HepG2 (cell line): Measurements from ENCODE around the gene TMEM221. TPM values are rescaled to one million over a fixed set of nuclear protein-coding genes. Genes with fewer than 3 reads are reported as not detected.

Source experiments
- ATAC-seq: fragments of 200-7000 bp; cut with Tn5 transposase; 3 replicates; pipeline ENCODE4 v1.9.1; 2020; ENCODE audit warnings: mild to moderate bottlenecking, moderate library complexity
- BruUV-seq: library from RNA; stranded (reverse); fragments of 400-500 nt; replicated peaks from 2 replicates; lab custom pipeline; 2021; lab: Mats Ljungman, UMichigan
- CTCF ChIA-PET: fragments of 300-600 bp; formaldehyde crosslinking; extraction: SDS; loops from one replicate; lab custom pipeline; 2021; ENCODE audit warnings: low total read pairs, inconsistent platforms, low intra/inter-chr PET ratio; lab: Yijun Ruan, JAX
- POLR2A ChIA-PET: fragments of 350-600 bp; sonication (Branson Sonifier 250); formaldehyde crosslinking; loops from one replicate; lab custom pipeline; 2020; ENCODE audit warnings: antibody characterized with exemption, inconsistent platforms; lab: Yijun Ruan, JAX
- DNase-seq: peaks from one replicate; pipeline ENCODE4 v3.0.0-alpha.2; 2015; ENCODE audit warnings: low spot score
- FAIRE-seq: peaks from 3 replicates; lab custom pipeline; 2011; peaks lifted over from hg19 to GRCh38; lab: Jason Lieb, UNC
- H2AFZ ChIP-seq: one replicate; pipeline ENCODE4 v1.6.1; 2011; ENCODE audit warnings: low read length, inconsistent platforms
- H3K27ac ChIP-seq: fragments of 300-600 bp; 3 replicates; pipeline ENCODE4 v1.8.0; 2011; ENCODE audit warnings: mixed run types, mild to moderate bottlenecking, mixed read lengths, low read length, inconsistent platforms; ENCODE audit not compliant: insufficient read depth; ENCODE audit errors: extremely low read length
- H3K27me3 ChIP-seq, 2 experiments: fragments of 200-600 bp in 1 of 2; 2 replicates in 1 of 2; 3 replicates in 1 of 2; pipeline versions ENCODE4 v1.6.0 to v1.8.0; 2011; ENCODE audit warnings: low read length in 2 of 2, mild to moderate bottlenecking in 2 of 2, moderate library complexity in 2 of 2, inconsistent platforms in 1 of 2; ENCODE audit not compliant: insufficient read depth in 2 of 2, control insufficient read depth in 1 of 2
- H3K36me3 ChIP-seq, 2 experiments: fragments of 200-600 bp in 1 of 2; replicated peaks in 1 of 2; 2 replicates in 1 of 2; 3 replicates in 1 of 2; pipeline versions ENCODE4 v1.5.1 to v1.8.0; 2011; ENCODE audit warnings: low read length in 2 of 2, inconsistent platforms in 1 of 2; ENCODE audit not compliant: insufficient read depth in 2 of 2, control insufficient read depth in 1 of 2
- H3K4me1 ChIP-seq: 2 replicates; pipeline ENCODE4 v1.5.1; 2012; ENCODE audit warnings: low read length, inconsistent platforms; ENCODE audit not compliant: insufficient read depth
- H3K4me2 ChIP-seq: 2 replicates; pipeline ENCODE4 v1.6.0; 2011; ENCODE audit warnings: low read depth, low read length, inconsistent platforms
- H3K4me3 ChIP-seq, 3 experiments: fragments of 200-600 bp in 1 of 3; sonication (generic), shearing (Covaris generic) in 1 of 3; replicated peaks in 1 of 3; 2 replicates each; pipeline ENCODE4 v1.5.1; 2011 to 2016; ENCODE audit warnings: low read length in 3 of 3, inconsistent platforms in 2 of 3, low read depth in 2 of 3, mild to moderate bottlenecking in 2 of 3, control low read depth in 1 of 3, mixed read lengths in 1 of 3; ENCODE audit not compliant: insufficient read depth in 1 of 3
- H3K79me2 ChIP-seq: one replicate; pipeline ENCODE4 v1.6.1; 2011; ENCODE audit warnings: low read length, inconsistent platforms; ENCODE audit not compliant: insufficient read depth
- H3K9ac ChIP-seq: 2 replicates; pipeline ENCODE4 v1.6.0; 2011; ENCODE audit warnings: mild to moderate bottlenecking, low read depth, low read length, inconsistent platforms; ENCODE audit not compliant: insufficient read depth
- H3K9me3 ChIP-seq: 2 replicates; pipeline ENCODE4 v1.5.1; 2012; ENCODE audit warnings: mild to moderate bottlenecking, low read length
- H4K20me1 ChIP-seq: 2 replicates; pipeline ENCODE4 v1.6.0; 2011; ENCODE audit warnings: inconsistent platforms, mild to moderate bottlenecking, low read length, moderate library complexity; ENCODE audit not compliant: insufficient read depth
- BCL3 ChIP-seq: sonication (generic); formaldehyde crosslinking; IDR thresholded peaks from 2 replicates; pipeline ENCODE4 v1.5.1; 2020; ENCODE audit warnings: mild to moderate bottlenecking, missing genetic modification reagents, moderate library complexity
- DZIP1 ChIP-seq: sonication (generic); formaldehyde crosslinking; IDR thresholded peaks from 2 replicates; pipeline ENCODE4 v1.5.0; 2020; ENCODE audit warnings: mild to moderate bottlenecking, missing genetic modification reagents
- ISX ChIP-seq: sonication (generic); formaldehyde crosslinking; conservative IDR thresholded peaks from 2 replicates; pipeline ENCODE4 v1.5.0; 2020; ENCODE audit warnings: missing genetic modification reagents
- MED8 ChIP-seq: sonication (generic); formaldehyde crosslinking; IDR thresholded peaks from 2 replicates; pipeline ENCODE4 v1.8.1; 2023; ENCODE audit warnings: mild to moderate bottlenecking, missing genetic modification reagents; ENCODE audit not compliant: insufficient replicate concordance
- MLXIP ChIP-seq: sonication (generic); formaldehyde crosslinking; IDR thresholded peaks from 2 replicates; pipeline ENCODE4 v1.9.0; 2021; ENCODE audit warnings: missing genetic modification reagents, borderline replicate concordance
- POLR2AphosphoS5 ChIP-seq: IDR thresholded peaks from 2 replicates; pipeline ENCODE4 v1.6.1; 2012; ENCODE audit warnings: low read depth, low read length
- PPARG ChIP-seq: conservative IDR thresholded peaks from 2 replicates; pipeline ENCODE4 v1.6.1; 2016; ENCODE audit warnings: missing biosample characterization, missing genetic modification reagents
- PRDM4 ChIP-seq: sonication (generic); formaldehyde crosslinking; IDR thresholded peaks from 2 replicates; pipeline ENCODE4 v1.9.0; 2021; ENCODE audit warnings: missing genetic modification reagents, borderline replicate concordance
- SAP130 ChIP-seq: IDR thresholded peaks from 2 replicates; pipeline ENCODE4 v1.6.1; 2016; ENCODE audit warnings: low read depth
- ZNF263 ChIP-seq: sonication (generic); formaldehyde crosslinking; IDR thresholded peaks from 2 replicates; pipeline ENCODE4 v1.4.0; 2020; ENCODE audit warnings: missing genetic modification reagents
- ZNF773 ChIP-seq: sonication (generic); formaldehyde crosslinking; IDR thresholded peaks from 2 replicates; pipeline ENCODE4 v1.4.0; 2020; ENCODE audit warnings: missing genetic modification reagents, borderline replicate concordance
- ZSCAN31 ChIP-seq: sonication (generic); formaldehyde crosslinking; IDR thresholded peaks from 2 replicates; pipeline ENCODE4 v1.5.0; 2020; ENCODE audit warnings: low read depth, mild to moderate bottlenecking, missing genetic modification reagents
- WGBS: methylation state at CpG from one replicate; pipeline ENCODE4 v1.1.6; 2017; ENCODE audit warnings: low lambda C conversion rate; 5-methylcytosine and 5-hydroxymethylcytosine counted together
- in situ Hi-C: cut with HindIII; loops from 2 replicates; pipeline ENCODE4 v1.10.0; 2017; ENCODE audit warnings: low pct_unique_long_range_greater_than_20kb; ENCODE audit not compliant: extremely low pct_ligation_motif_present
- intact Hi-C: fragments of 100-400 bp; cut with micrococcal nuclease; formaldehyde crosslinking; loops from one replicate; pipeline ENCODE4 v1.10.0; 2022; ENCODE audit not compliant: unreplicated experiment
- polyA plus RNA-seq, 8 experiments: library from polyadenylated mRNA; depleted of rRNA in 3 of 8; stranded (reverse) in 7 of 8; unstranded in 1 of 8; fragments of >200 nt; fragmentation: Illumina TruSeq in 4 of 8; extraction: Trizol in 4 of 8; gene quantifications; 2 replicates each; pipeline versions ENCODE4 v1.2.1 to v1.2.3, GENCODE V29; 2011 to 2016; ENCODE audit warnings: low read depth in 4 of 8, missing spikeins in 1 of 8, mixed read lengths in 1 of 8; ENCODE audit not compliant: insufficient read depth in 1 of 8
- total RNA-seq, 5 experiments: library from RNA; depleted of rRNA; stranded (reverse); fragments of >200 nt; fragmentation: Illumina TruSeq; extraction: Trizol; gene quantifications; 2 replicates each; pipeline ENCODE4 v1.2.3, GENCODE V29; 2016; ENCODE audit warnings: low read depth in 1 of 5

TMEM221 gene
- total and polyA plus RNA-seq, 2 of the 13 experiments (the other 11 are each of a cell fraction or from before 2014, with no cell fraction given), result 0.33 to 0.77 TPM

GRCh38 chr19:17406887-17407196 is 41.6 kb downstream of the TMEM221 start (continued):
- TF ChIP-seq DZIP1 (CRISPR knock-in tag) (no peak), PPARG (peak; percentile 74), ZNF263 (no peak), ISX (CRISPR knock-in tag) (no peak), POLR2AphosphoS5 (no peak), MED8 (CRISPR knock-in tag) (peak; percentile 37), BCL3 (CRISPR knock-in tag) (no peak)

GRCh38 chr19:17406046-17406886 is 42.2 kb downstream of the TMEM221 start:
- peak overlapping the region; percentile 62 to 82 (median 70) for H3K4me3 ChIP-seq
- no peaks in the 10 kb centered on the region for H3K9me3 ChIP-seq
- H2AFZ ChIP-seq, result no peak overlapping the region
- intact Hi-C loops (loop anchor here (5.0 kb wide), 1 partner anchor 69 kb away; the partner anchor contains the start of gene GTPBP3), in situ Hi-C loops (no loop called here)
- BruUV-seq, result TSS peak; percentile 70
- H3K27me3 ChIP-seq, result no peaks in the 10 kb centered on the region; a peak in 1 of 5 replicates
- peak overlapping the region; percentile 78 for H3K9ac ChIP-seq
- FAIRE-seq, result peak; percentile 4
- 8% methylated on average over 8 of the region's 10 CpGs for WGBS
- H3K27ac ChIP-seq, result peak overlapping the region; percentile 81
- peak overlapping the region; percentile 92 for H3K4me2 ChIP-seq
- no peak for DNase-seq
- peaks cover 33% of the 10 kb centered on the region for H3K79me2 ChIP-seq
- POLR2A ChIA-PET, result interaction anchor here (0.6 to 3.5 kb wide), 24 partner anchors 9 to 453 kb away, joined by 3 to 76 read pairs (median 4); partner anchors contain the start of genes ANO8, DDA1, MAP1S and MVB12A
- H4K20me1 ChIP-seq, result no peaks in the 10 kb centered on the region; the same call in 1 of the 2 replicates
- H3K36me3 ChIP-seq, result peaks cover 0 to 8% of the 10 kb centered on the region in 2 experiments; a peak in 2 of 5 replicates
- CTCF ChIA-PET, result no interaction called here
- H3K4me1 ChIP-seq, result peaks cover 13% of the 10 kb centered on the region
- ATAC-seq, result peak; percentile 61
- TF ChIP-seq PRDM4 (CRISPR knock-in tag) (no peak), ZNF773 (no peak), SAP130 (CRISPR knock-in tag) (peak; percentile 35), ZSCAN31 (CRISPR knock-in tag) (0 out of 2 replicates have a peak, but pooled peaks have one; percentile 12), MLXIP (0 out of 2 replicates have a peak, but pooled peaks have one; percentile 5)
